HEK293T (cell line): ENCODE data around the gene IL22RA1.

ENCODE experiments used
- CTCF ChIA-PET: fragments of 350-600 bp; formaldehyde crosslinking; extraction: SDS; loops from one replicate; lab custom pipeline; 2021; ENCODE audit warnings: antibody characterized with exemption, inconsistent platforms; lab: Yijun Ruan, JAX
- POLR2A ChIA-PET: fragments of 350-600 bp; formaldehyde crosslinking; extraction: SDS; loops from one replicate; lab custom pipeline; 2020; ENCODE audit warnings: antibody characterized with exemption, inconsistent platforms; lab: Yijun Ruan, JAX
- DNase-seq: peaks from one replicate; pipeline ENCODE4 v3.0.0; 2012; ENCODE audit warnings: mixed read lengths; ENCODE audit errors: extremely low spot score
- ARNT ChIP-seq: fragments of 450-650 bp; IDR thresholded peaks from 2 replicates; pipeline ENCODE4 v1.6.1; 2017; ENCODE audit warnings: mild to moderate bottlenecking
- BHLHE40 ChIP-seq: fragments of 450-650 bp; IDR thresholded peaks from 2 replicates; pipeline ENCODE4 v1.6.1; 2016; ENCODE audit warnings: mild to moderate bottlenecking, moderate library complexity, borderline replicate concordance
- CTBP1 ChIP-seq: fragments of 450-650 bp; IDR thresholded peaks from 2 replicates; pipeline ENCODE4 v1.6.1; 2016; ENCODE audit warnings: borderline replicate concordance
- ELF4 ChIP-seq: fragments of 450-650 bp; IDR thresholded peaks from 2 replicates; pipeline ENCODE4 v1.6.1; 2017; ENCODE audit warnings: antibody characterized with exemption
- FOXA1 ChIP-seq: fragments of 450-650 bp; IDR thresholded peaks from 2 replicates; pipeline ENCODE4 v1.6.1; 2016; ENCODE audit warnings: mild to moderate bottlenecking
- FOXK2 ChIP-seq: fragments of 450-650 bp; IDR thresholded peaks from 2 replicates; pipeline ENCODE4 v1.6.1; 2016; ENCODE audit warnings: mild to moderate bottlenecking
- FOXM1 ChIP-seq: fragments of 450-650 bp; IDR thresholded peaks from 2 replicates; pipeline ENCODE4 v1.6.1; 2017; ENCODE audit warnings: mild to moderate bottlenecking, borderline replicate concordance
- HDGF ChIP-seq: fragments of 450-650 bp; IDR thresholded peaks from 2 replicates; pipeline ENCODE4 v1.6.1; 2017; ENCODE audit warnings: antibody characterized with exemption, borderline replicate concordance
- L3MBTL2 ChIP-seq: fragments of 450-650 bp; conservative IDR thresholded peaks from 2 replicates; pipeline ENCODE4 v1.6.1; 2016; ENCODE audit warnings: mild to moderate bottlenecking
- LEF1 ChIP-seq: fragments of 450-650 bp; IDR thresholded peaks from 2 replicates; pipeline ENCODE4 v1.6.1; 2017; ENCODE audit warnings: mild to moderate bottlenecking, borderline replicate concordance
- NFRKB ChIP-seq: fragments of 450-650 bp; IDR thresholded peaks from 2 replicates; pipeline ENCODE4 v1.6.1; 2016; ENCODE audit warnings: mild to moderate bottlenecking, moderate library complexity
- PKNOX1 ChIP-seq: fragments of 450-650 bp; IDR thresholded peaks from 2 replicates; pipeline ENCODE4 v1.6.1; 2016
- SP1 ChIP-seq: fragments of 450-650 bp; IDR thresholded peaks from 2 replicates; pipeline ENCODE4 v1.6.1; 2017
- SUZ12 ChIP-seq: fragments of 450-650 bp; IDR thresholded peaks from 2 replicates; pipeline ENCODE4 v1.6.1; 2016; ENCODE audit warnings: mild to moderate bottlenecking
- TARDBP ChIP-seq: fragments of 450-650 bp; IDR thresholded peaks from 2 replicates; pipeline ENCODE4 v1.6.1; 2016
- ZNF384 ChIP-seq: fragments of 450-650 bp; IDR thresholded peaks from 2 replicates; pipeline ENCODE4 v1.6.1; 2016

The IL22RA1 gene

GRCh38 chr1:24127801-24128363, 15.1 kb downstream of the IL22RA1 start:
- ChIA-PET POLR2A (no interaction called here), CTCF (no interaction called here)

DNA sequence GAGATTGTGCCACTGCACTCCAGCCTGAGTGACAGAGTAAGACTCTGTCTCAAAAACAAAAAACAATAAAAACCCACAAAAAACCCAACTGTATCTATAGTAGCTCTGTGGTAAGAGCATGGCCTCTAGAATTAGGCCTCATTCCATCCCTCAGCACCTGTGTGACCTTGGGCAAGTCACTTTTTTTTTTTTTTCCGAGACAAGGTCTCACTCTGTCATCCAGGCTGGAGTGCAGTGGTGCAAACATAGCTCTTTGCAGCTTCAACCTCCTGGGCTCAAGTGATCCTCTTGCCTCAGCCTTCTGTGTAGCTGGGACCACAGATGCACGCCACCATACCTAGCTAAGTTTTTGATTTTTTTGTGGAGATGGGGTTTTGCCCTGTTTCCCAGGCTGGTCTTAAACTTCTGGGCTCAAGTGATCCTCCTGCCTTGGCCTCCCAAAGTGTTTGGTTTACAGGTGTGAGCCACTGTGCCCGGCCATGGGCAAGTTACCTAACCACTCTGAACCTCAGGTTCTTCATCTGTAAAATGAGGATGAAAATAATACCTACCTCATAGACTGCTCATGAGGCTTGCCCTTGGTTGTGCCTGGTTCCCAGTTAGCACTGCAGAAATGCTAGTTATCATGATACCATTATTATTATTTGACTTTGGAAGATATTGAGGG, 15.7 kb downstream of the IL22RA1 start:
- no peak for TF ChIP-seq FOXM1
- TF ChIP-seq BHLHE40, result no peak
- TF ChIP-seq L3MBTL2, result no peak
- no peak for TF ChIP-seq HDGF
- TF ChIP-seq NFRKB, result no peak
- TF ChIP-seq PKNOX1, result no peak
- no peak for TF ChIP-seq TARDBP
- TF ChIP-seq SUZ12, result no peak
- TF ChIP-seq CTBP1, result no peak
- no peak for TF ChIP-seq ARNT
- TF ChIP-seq ELF4, result no peak
- TF ChIP-seq SP1, result no peak
- no peak for TF ChIP-seq LEF1
- TF ChIP-seq ZNF384, result no peak
- TF ChIP-seq FOXA1, result no peak
- no peak for TF ChIP-seq FOXK2
- CTCF ChIA-PET, result interaction anchor here (0.6 to 0.9 kb wide), 2 partner anchors 71 to 416 kb away, joined by 3 to 5 read pairs; no protein-coding TSS in a partner anchor
- POLR2A ChIA-PET, result no interaction called here
- no peak for DNase-seq

More at GRCh38 chr1:24127801-24128363, 15.1 kb downstream of the IL22RA1 start:
- TF ChIP-seq FOXA1 (no peak), NFRKB (no peak), FOXK2 (no peak), BHLHE40 (no peak)
- no peak for DNase-seq

- ChIA-PET POLR2A (no interaction called here), CTCF (interaction anchor here (0.6 to 0.9 kb wide), 2 partner anchors 72 to 417 kb away, joined by 3 to 5 read pairs; no protein-coding TSS in a partner anchor)
- DNase-seq, result no peak
- no peak for TF ChIP-seq L3MBTL2
- TF ChIP-seq TARDBP, result no peak
Observed at GRCh38 chr1:24126672-24127023, 16.3 kb downstream of the IL22RA1 start.

DNA sequence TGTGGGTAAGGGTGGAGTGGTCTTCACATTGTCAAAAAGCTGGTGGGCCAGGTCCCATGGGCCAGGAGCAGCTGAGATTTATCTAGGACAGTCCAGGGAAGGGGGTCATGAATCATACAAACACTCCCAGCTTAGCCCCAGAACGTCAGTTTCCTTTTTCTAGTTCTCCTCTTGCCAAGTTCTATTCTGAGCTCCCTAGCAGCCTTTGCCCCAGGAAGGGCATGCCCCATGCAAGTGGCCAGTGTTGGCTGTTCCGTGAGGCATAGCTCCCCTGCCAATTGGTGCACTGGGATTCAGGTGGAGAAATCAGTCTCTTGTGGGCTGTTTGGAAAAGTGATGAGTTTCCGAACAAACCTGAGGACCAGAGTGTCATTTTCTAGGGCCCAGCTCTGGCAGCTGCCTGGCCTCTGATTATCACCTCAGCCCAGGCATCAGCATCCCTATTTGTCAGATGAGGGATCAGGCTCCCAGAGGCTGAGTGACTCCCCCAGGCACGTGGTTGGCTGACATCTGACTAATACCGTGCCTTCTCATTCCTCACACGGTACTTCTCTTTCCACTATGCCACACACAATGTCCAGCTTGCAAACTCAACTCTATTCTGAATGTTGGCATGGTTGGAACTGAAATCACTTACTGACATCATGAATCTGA, 16.8 kb downstream of the IL22RA1 start:
- no peak for DNase-seq
- CTCF ChIA-PET, result no interaction called here
- POLR2A ChIA-PET, result no interaction called here
- TF ChIP-seq ZNF384 (no peak), CTBP1 (no peak), SUZ12 (no peak), ARNT (no peak), L3MBTL2 (no peak), FOXA1 (no peak), SP1 (no peak), NFRKB (no peak), LEF1 (no peak), PKNOX1 (no peak), HDGF (no peak)

- ChIA-PET POLR2A (no interaction called here), CTCF (no interaction called here)
- no peak for DNase-seq
- TF ChIP-seq CTBP1, result no peak
- no peak for TF ChIP-seq ELF4
- no peak for TF ChIP-seq ZNF384
- TF ChIP-seq SUZ12, result no peak
- TF ChIP-seq FOXM1, result no peak
- no peak for TF ChIP-seq ARNT
- no peak for TF ChIP-seq TARDBP
- no peak for TF ChIP-seq LEF1
- no peak for TF ChIP-seq HDGF
- TF ChIP-seq NFRKB, result no peak
- no peak for TF ChIP-seq SP1
- TF ChIP-seq FOXA1, result no peak
- TF ChIP-seq BHLHE40, result no peak
- TF ChIP-seq PKNOX1, result no peak
- no peak for TF ChIP-seq L3MBTL2
- no peak for TF ChIP-seq FOXK2
Observed at GRCh38 chr1:24125456-24125855, 17.5 kb downstream of the IL22RA1 start.

DNA sequence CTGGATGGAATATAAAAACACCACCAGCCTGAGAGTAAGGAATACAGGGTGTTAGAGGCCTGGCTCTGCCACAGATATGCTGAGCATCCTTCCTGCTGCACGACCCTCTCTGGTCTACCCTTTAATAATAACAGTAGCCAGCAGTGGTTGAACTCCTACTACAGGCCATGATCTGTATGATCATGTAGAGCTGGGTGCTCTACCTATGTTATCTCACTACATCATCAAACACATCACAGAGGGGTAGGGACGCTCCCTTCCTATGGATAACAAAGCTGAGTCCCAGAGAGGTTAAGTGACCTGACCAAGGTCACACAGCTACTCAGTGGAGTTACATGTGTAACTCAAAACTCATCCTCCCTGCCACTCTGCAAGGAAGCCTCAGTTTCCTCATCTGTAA, 18.0 kb downstream of the IL22RA1 start:
- no peak for DNase-seq
- ChIA-PET POLR2A (no interaction called here), CTCF (no interaction called here)
- no peak for TF ChIP-seq HDGF
- no peak for TF ChIP-seq SP1
- no peak for TF ChIP-seq TARDBP
- TF ChIP-seq LEF1, result no peak
- TF ChIP-seq ARNT, result no peak
- TF ChIP-seq L3MBTL2, result no peak
- no peak for TF ChIP-seq PKNOX1
- no peak for TF ChIP-seq FOXA1
- no peak for TF ChIP-seq FOXK2
- TF ChIP-seq SUZ12, result no peak
- no peak for TF ChIP-seq ELF4
- TF ChIP-seq ZNF384, result no peak
